ENCODE results near the gene HTR3C. TPM values are rescaled to one million over a fixed set of nuclear protein-coding genes. Genes with fewer than 3 reads are reported as not detected.
"Not testable (repeated sequence)": the region's sequence is repeated elsewhere in the genome, so short reads cannot be mapped to it uniquely, and the experiment has no call there.

Gene HTR3C
- total RNA-seq, 3 donors from 2014 or later (not counting 1 experiment from before 2014, with no cell fraction given): not detected

- Mint-ChIP-seq H3K9me3 (no peaks in the 10 kb centered on the region), H3K4me1 (no peaks in the 10 kb centered on the region), H3K36me3 (no peaks in the 10 kb centered on the region), H3K4me3 (no peak overlapping the region), H3K27me3 (ENCODE audit: low read depth in 2 of 2) (peaks cover 7 to 16% of the 10 kb centered on the region in 2 donors), H3K27ac (no peak overlapping the region)
- intact Hi-C loops (cut with micrococcal nuclease): no loop called here
- no peak for TF ChIP-seq CTCF (IDR thresholded peaks at IDR 0.05)
- Histone ChIP-seq H3K36me3 (ENCODE audit: control insufficient read depth, insufficient read depth, low read length) (no peaks in the 10 kb centered on the region), H3K27ac (ENCODE audit: low read length) (no peak overlapping the region), H3K27me3 (ENCODE audit: control insufficient read depth, insufficient read depth, low read length) (no peaks in the 10 kb centered on the region), H3K4me3 (ENCODE audit: low read length) (no peak overlapping the region), H3K4me1 (ENCODE audit: control insufficient read depth, insufficient read depth, low read length) (no peaks in the 10 kb centered on the region), H3K9me3 (ENCODE audit: control insufficient read depth, insufficient read depth, low read length) (no peaks in the 10 kb centered on the region)
- DNase-seq (no peak), ATAC-seq (no peak)
- WGBS (ENCODE audit: insufficient coverage): no CpG with 5 or more reads among the region's 2 CpGs
Observed at GRCh38 chr3:184066211-184066610, 13.4 kb downstream of the HTR3C start.

GRCh38 chr3:184067573-184068055, 14.8 kb downstream of the HTR3C start:
- Mint-ChIP-seq H3K4me3 (no peak overlapping the region), H3K27ac (no peak overlapping the region), H3K4me1 (no peaks in the 10 kb centered on the region), H3K27me3 (ENCODE audit: low read depth in 2 of 2) (peaks cover 7 to 16% of the 10 kb centered on the region in 2 donors), H3K36me3 (no peaks in the 10 kb centered on the region), H3K9me3 (no peaks in the 10 kb centered on the region)
- ATAC-seq (no peak), DNase-seq (no peak)
- Histone ChIP-seq H3K4me1 (ENCODE audit: control insufficient read depth, insufficient read depth, low read length) (no peaks in the 10 kb centered on the region), H3K27me3 (ENCODE audit: control insufficient read depth, insufficient read depth, low read length) (no peaks in the 10 kb centered on the region), H3K36me3 (ENCODE audit: control insufficient read depth, insufficient read depth, low read length) (no peaks in the 10 kb centered on the region), H3K9me3 (ENCODE audit: control insufficient read depth, insufficient read depth, low read length) (no peaks in the 10 kb centered on the region), H3K27ac (ENCODE audit: low read length) (no peak overlapping the region), H3K4me3 (ENCODE audit: low read length) (no peak overlapping the region)
- no peak for TF ChIP-seq CTCF (IDR thresholded peaks at IDR 0.05)
- 84% methylated on average over 6 of the region's 6 CpGs for WGBS (ENCODE audit: insufficient coverage)
- intact Hi-C loops (cut with micrococcal nuclease): no loop called here

- Histone ChIP-seq H3K36me3 (ENCODE audit: control insufficient read depth, insufficient read depth, low read length) (no peaks in the 10 kb centered on the region), H3K4me3 (ENCODE audit: low read length) (no peak overlapping the region), H3K27me3 (ENCODE audit: control insufficient read depth, insufficient read depth, low read length) (no peaks in the 10 kb centered on the region), H3K4me1 (ENCODE audit: control insufficient read depth, insufficient read depth, low read length) (no peaks in the 10 kb centered on the region), H3K27ac (ENCODE audit: low read length) (no peak overlapping the region), H3K9me3 (ENCODE audit: control insufficient read depth, insufficient read depth, low read length) (no peaks in the 10 kb centered on the region)
- TF ChIP-seq CTCF (IDR thresholded peaks at IDR 0.05): no peak
- intact Hi-C loops (cut with micrococcal nuclease): no loop called here
- WGBS (ENCODE audit: insufficient coverage): 87% methylated on average over 4 of the region's 5 CpGs
- DNase-seq: no peak
- no peaks in the 10 kb centered on the region for H3K9me3 Mint-ChIP-seq
- no peaks in the 10 kb centered on the region for H3K36me3 Mint-ChIP-seq
- H3K4me1 Mint-ChIP-seq: no peaks in the 10 kb centered on the region
- no peak for ATAC-seq
- peaks cover 7 to 16% of the 10 kb centered on the region in 2 donors for H3K27me3 Mint-ChIP-seq (ENCODE audit: low read depth in 2 of 2)
- H3K27ac Mint-ChIP-seq: no peak overlapping the region
- H3K4me3 Mint-ChIP-seq: no peak overlapping the region
Observed at GRCh38 chr3:184068344-184068743, 15.5 kb downstream of the HTR3C start.

- intact Hi-C loops (cut with micrococcal nuclease); DNase-seq; H3K27ac ChIP-seq (ENCODE audit: low read length); H3K9me3 ChIP-seq (ENCODE audit: control insufficient read depth, insufficient read depth, low read length); H3K27me3 ChIP-seq (ENCODE audit: control insufficient read depth, insufficient read depth, low read length); ATAC-seq; H3K27ac Mint-ChIP-seq; H3K4me1 Mint-ChIP-seq; H3K9me3 Mint-ChIP-seq; H3K36me3 ChIP-seq (ENCODE audit: control insufficient read depth, insufficient read depth, low read length); H3K4me1 ChIP-seq (ENCODE audit: control insufficient read depth, insufficient read depth, low read length); H3K36me3 Mint-ChIP-seq; H3K4me3 ChIP-seq (ENCODE audit: low read length): not testable (repeated sequence)
- Mint-ChIP-seq H3K27me3 (ENCODE audit: low read depth in 2 of 2) (peaks cover 7 to 16% of the 10 kb centered on the region in 2 donors), H3K4me3 (peak overlapping the region; percentile 32)
- 93% methylated on average over 7 of the region's 7 CpGs for WGBS (ENCODE audit: insufficient coverage)
Observed at GRCh38 chr3:184071142-184071541, 18.3 kb downstream of the HTR3C start.
